ENCODE measurements around the gene PHF5A.
"Not testable (repeated sequence)": the region's sequence is repeated elsewhere in the genome, so short reads cannot be mapped to it uniquely, and the experiment has no call there.

Gene PHF5A

DNA sequence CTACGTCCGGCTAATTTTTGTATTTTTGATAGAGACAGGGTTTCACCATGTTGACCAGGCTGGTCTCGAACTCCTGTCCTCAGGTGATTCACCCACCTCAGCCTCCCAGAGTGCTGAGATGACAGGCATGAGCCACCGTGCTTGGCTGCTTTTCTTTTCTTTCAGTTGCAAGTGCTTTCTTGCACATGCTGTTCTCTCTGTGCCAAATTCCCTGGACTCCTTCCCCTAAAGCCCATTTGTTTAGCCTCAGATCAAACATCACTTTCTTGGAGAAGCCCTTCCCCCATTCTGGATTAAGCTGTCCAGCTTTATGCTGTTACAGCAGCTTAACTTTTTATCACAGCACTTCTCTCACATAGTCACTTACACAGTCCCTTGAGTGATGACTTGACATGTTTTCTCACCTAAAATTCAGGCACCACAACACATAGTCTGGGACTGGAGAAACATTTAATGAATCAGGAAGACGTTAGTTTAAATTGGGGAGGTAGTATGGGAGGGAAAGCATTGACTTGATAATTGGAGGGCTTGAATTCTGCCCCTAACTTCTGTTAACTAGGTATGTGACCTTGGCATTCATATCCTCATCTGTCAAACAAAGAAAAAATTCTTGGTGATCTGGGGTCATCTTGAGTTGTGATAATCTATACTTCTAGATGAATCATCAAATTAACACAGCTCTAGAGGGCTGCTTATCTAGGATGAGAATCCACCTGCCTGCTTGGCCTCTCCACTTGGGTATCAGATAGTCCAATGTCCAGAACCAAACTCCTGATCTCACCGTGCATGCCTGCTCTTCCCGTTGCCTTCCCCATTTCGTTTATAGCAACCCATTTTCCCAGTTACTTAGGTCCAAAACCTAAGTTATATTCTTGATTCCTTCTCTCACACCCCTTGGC is 18.8 kb upstream of the PHF5A start:
- no peak for DNase-seq

DNA sequence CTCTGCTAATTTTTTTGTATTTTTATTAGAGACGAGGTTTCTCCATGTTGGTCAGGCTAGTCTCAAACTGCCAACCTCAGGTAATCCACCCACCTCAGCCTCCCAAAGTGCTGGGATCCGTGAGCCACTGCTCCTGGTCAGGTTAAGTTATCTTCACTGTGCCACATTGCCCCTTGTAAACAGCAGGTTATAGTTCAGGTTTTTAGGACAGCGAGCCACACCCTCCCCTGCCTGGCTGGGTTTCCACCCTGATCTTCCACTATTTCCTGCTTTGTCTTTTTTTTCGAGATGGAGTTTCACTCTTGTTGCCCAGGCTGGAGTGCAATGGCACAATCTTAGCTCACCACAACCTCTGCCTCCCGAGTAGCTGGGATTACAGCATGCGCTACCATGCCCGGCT is 16.5 kb upstream of the PHF5A start:
- no peak for DNase-seq

DNA sequence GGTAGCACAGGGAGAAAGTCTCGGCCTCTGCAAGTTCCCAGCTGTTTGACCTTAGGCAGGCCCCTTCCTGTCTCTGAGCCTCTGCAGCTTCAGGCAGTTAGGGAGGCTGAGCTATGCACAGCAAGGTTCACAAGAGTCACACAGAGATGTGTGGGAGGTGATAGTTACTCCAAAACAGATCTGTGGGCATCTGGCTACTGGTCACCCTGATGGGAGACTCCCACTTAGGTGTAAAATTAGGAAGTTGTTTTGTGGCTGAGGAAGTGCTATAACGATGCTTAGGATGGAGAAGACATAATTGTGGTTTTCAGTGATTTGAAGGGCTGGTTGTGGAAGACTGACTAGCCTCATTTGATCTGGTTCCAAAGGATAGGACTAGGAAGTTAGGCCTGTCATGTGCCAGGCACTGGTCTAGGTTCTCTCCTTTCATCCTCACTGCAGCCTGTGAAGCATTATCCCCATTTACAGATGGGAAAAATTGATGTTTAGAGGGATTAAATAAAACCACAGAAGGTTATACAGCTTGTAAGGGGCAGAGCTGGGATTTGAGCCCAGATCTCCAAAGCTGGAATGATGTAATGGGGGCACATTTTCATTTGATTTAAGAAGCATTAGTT is 13.9 kb upstream of the PHF5A start:
- DNase-seq: no peak

- DNase-seq: no peak
Observed at GRCh38 chr22:41481925-41482318, 13.4 kb upstream of the PHF5A start.

GRCh38 chr22:41481131-41481830 is 12.8 kb upstream of the PHF5A start:
- no peak for DNase-seq

DNA sequence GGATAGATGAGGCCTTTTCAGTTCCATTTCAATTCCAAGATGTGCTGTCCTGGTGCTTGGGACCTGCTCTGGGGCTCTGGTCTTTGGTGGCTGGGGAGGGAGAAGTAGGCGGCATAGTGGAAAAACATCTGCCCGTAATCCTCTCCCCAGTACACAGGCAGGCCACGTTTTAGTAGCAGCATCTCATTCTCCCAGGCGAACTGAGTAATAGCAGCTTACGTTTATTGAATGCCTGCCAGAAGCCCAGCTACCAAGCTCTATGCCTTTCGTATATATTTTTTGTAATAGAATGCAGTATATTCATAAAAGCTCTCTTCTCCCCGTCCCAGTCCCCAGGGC is 11.9 kb upstream of the PHF5A start:
- DNase-seq: no peak

- no peak for DNase-seq
Observed at GRCh38 chr22:41479671-41480396, 11.3 kb upstream of the PHF5A start.

GRCh38 chr22:41478891-41479521 is 10.5 kb upstream of the PHF5A start:
- no peak for DNase-seq

GRCh38 chr22:41478473-41478872 is 10.0 kb upstream of the PHF5A start:
- no peak for DNase-seq

DNA sequence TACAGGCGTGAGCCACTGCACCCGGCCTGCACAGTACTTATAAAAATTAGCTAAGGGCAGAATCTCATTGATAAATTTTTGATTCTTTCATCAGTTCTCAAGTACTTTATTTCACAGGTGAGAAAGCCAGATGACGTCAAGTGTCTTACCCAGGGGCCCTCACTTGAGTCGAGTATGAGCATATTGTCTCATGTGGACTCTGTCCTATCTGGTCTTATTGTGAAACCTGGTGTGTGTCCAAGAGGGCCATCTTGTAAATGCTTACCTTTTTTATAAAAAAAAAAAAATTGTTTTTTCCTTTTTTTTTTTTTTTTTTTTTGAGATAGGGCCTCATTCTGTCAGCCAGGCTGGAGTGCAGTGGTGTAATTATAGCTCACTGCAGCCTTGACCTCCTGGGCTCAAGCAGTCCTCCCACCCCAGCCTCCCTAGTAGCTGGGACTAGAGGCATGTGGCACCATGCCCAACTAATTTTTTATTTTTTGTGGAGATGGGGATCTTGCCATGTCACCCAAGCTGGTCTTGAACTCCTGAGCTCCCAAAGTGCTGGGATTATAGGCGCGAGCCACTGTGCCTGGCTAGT is 6.5 kb upstream of the PHF5A start:
- no peak for DNase-seq

- no peak for DNase-seq
Observed at GRCh38 chr22:41471568-41471967, 3.1 kb upstream of the PHF5A start.

GRCh38 chr22:41470886-41471285 is 2.4 kb upstream of the PHF5A start:
- DNase-seq: no peak

- no peak for DNase-seq
Observed at GRCh38 chr22:41469218-41469851, 843 bp upstream of the PHF5A start.

- no peak for DNase-seq
Observed at GRCh38 chr22:41461901-41462300, 6.6 kb downstream of the PHF5A start.

- not testable (repeated sequence) for DNase-seq
Observed at GRCh38 chr22:41460071-41460470, 8.4 kb downstream of the PHF5A start.

DNA sequence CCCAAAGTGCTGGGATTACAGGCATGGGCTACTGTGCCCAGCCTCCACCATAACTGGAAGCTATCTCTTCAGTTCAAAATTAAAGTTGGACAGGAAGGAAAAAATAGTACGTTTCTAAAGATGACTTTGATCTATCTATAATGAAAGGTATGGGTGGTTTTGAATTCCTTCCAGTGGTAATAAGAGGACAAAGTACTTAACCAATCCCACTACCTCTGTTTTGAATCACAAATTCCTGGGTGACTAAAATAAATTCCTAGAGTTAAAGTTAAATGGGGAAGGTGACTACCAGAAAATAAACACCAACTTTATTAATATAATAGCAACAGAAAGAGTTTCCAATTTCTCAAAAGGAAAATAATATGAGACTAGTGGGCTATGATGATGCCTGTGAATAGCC is 9.1 kb downstream of the PHF5A start:
- no peak for DNase-seq

DNA sequence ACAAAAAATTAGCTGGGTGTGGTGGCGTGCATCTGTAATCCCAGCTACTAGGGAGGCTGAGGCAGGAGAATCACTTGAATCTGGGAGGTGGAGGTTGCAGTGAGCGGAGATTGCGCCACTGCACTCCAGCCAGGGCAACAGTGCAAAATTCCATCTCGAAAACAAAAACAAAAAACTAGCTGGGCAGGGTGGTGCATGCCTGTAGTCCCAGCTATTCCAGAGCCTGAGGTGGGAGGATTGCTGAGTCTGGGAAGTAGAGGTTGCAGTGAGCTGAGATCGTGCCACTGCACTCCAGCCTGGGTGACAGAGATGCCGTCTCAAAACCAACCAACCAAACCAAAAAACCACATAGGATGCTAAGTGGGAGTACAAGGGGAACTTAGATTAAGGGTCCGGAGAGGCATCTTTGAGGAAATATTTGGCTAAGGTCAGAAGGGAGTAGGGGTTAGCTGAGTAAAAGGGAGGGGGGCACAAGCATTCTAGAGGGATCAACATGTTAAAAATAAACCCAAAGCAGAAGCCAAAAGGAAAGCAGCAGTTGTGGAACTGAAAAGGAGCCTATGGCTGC is 10.2 kb downstream of the PHF5A start:
- DNase-seq: no peak

GRCh38 chr22:41448189-41448808 is 20.2 kb downstream of the PHF5A start:
- peak; percentile 96 for DNase-seq

DNA sequence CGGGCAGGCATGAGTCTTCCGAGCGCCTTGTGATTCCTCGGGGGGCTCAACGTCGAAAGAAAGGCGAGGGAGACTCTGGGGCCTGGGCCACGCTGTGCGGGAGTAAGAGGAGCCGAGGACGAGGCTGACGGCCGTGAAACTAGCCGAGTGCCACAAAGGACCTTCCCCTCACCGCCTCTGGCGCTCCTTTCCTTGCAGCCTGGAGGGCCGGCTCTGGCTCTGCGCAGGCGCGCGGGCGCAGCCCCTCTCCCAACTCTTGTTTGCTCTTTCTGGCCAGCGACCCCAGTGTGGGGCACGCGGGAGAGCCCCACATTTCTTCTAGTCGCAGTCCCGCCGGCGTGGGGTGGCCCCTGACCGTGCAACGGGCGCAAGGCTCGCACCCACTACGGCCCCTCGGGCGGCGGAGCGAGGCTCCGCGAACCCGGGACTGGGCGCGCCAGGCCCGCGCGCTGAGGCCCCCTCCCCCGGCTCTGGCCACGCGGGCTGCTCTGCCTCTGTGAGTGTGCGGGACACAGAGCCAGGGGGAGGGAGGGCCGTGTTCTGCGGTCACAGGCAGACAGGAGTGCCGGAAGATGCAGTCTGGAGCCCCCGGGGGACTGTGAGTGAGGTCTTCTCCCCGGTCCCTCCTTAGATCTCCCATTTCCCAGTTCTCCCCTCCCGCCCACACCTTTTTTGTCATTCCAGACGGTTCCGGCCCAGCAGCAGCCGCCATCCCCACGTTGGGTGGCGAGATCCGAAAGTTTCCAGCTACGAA is 20.9 kb downstream of the PHF5A start:
- peak; percentile 64 for DNase-seq

Data from CD4-positive, alpha-beta T cell treated with Interleukin-15 for 1 hour (primary cell).